Osteocyte (in vitro differentiated cells): Measurements from ENCODE around the gene METRNL. TPM values are rescaled to one million over a fixed set of nuclear protein-coding genes. Genes with fewer than 3 reads are reported as not detected.
A peak's percentile ranks its signal among the peaks of the same experiment; 100 is the strongest.
"Not testable (repeated sequence)": the region's sequence is repeated elsewhere in the genome, so short reads cannot be mapped to it uniquely, and the experiment has no call there.

Experiments used
- DNase-seq: peaks from one replicate; pipeline ENCODE4 v3.0.0; 2021; ENCODE audit warnings: mixed read lengths; ENCODE audit not compliant: unreplicated experiment; ENCODE audit errors: extremely low spot score
- H3K27ac Mint-ChIP-seq: one replicate; pipeline ENCODE4 v1.8.0; 2021; ENCODE audit warnings: mild to moderate bottlenecking, mixed read lengths; ENCODE audit not compliant: unreplicated experiment
- H3K27me3 Mint-ChIP-seq: one replicate; pipeline ENCODE4 v1.8.0; 2021; ENCODE audit warnings: mixed read lengths; ENCODE audit not compliant: unreplicated experiment
- H3K36me3 Mint-ChIP-seq: one replicate; pipeline ENCODE4 v1.8.0; 2021; ENCODE audit warnings: mixed read lengths; ENCODE audit not compliant: unreplicated experiment
- H3K4me1 Mint-ChIP-seq: one replicate; pipeline ENCODE4 v1.8.0; 2021; ENCODE audit warnings: mixed read lengths; ENCODE audit not compliant: unreplicated experiment
- H3K4me3 Mint-ChIP-seq: one replicate; pipeline ENCODE4 v1.8.0; 2021; ENCODE audit warnings: mild to moderate bottlenecking, moderate library complexity, mixed read lengths; ENCODE audit not compliant: unreplicated experiment
- H3K9me3 Mint-ChIP-seq: one replicate; pipeline ENCODE4 v1.8.0; 2021; ENCODE audit warnings: mixed read lengths; ENCODE audit not compliant: unreplicated experiment
- total RNA-seq: library from RNA; stranded (reverse); gene quantifications from 2 replicates; pipeline ENCODE4 v1.2.1, GENCODE V29; 2021
- TF ChIP-seq, protein P1 (sequence below): fragments of 200-600 bp; sonication (generic); IDR thresholded peaks from 2 replicates; pipeline ENCODE4 v1.5.0; 2021; ENCODE audit warnings: antibody characterized with exemption, mild to moderate bottlenecking, moderate library complexity

Gene METRNL
- total RNA-seq, 1 donor from 2014 or later = 214 TPM

DNA sequence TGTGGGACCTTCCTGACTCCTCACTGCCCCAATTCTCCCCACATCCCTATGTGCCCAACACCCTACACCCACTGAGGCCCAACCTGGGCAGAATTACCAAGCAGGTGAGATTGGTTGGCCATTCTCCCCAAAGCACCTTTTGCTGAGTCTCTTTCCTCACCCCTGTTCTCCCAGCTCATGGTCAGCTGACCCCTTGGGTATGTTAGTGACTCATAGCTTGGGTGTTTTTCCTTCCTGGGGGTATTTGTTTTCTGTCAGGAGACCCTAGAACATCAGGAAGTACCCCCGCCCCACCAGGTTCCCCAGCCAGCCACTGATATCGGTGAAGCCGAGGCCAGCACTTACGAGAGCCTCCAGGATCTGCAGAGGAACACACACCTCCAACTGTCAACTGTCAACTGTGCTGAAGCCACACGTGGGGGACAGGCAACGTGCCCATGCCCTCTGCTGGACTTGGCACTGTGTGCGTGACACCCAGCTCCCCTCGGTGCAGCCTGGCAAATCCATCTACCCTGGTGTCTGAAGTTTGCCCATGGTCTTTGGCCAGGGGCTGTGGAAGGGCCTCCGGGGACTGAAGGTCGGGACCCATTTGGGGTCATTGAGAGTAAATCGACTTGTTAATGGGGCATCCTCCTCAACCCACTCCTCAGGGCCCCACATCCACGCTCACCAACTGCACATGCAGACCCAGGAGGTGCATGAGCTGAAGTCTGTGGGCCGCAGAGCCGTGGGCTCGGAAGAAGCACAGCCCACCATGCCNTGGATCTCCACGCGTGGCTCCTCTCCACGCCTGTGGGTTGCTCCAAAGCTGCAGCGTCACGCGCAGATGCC lies 53.1 kb downstream of the METRNL start:
- no peaks in the 10 kb centered on the region for H3K9me3 Mint-ChIP-seq
- DNase-seq = no peak
- peaks cover 8% of the 10 kb centered on the region for H3K4me1 Mint-ChIP-seq
- H3K4me3 Mint-ChIP-seq = no peak overlapping the region
- H3K36me3 Mint-ChIP-seq = no peaks in the 10 kb centered on the region
- H3K27ac Mint-ChIP-seq = no peak overlapping the region
- peaks cover 3% of the 10 kb centered on the region for H3K27me3 Mint-ChIP-seq
- TF ChIP-seq, protein P1, sequence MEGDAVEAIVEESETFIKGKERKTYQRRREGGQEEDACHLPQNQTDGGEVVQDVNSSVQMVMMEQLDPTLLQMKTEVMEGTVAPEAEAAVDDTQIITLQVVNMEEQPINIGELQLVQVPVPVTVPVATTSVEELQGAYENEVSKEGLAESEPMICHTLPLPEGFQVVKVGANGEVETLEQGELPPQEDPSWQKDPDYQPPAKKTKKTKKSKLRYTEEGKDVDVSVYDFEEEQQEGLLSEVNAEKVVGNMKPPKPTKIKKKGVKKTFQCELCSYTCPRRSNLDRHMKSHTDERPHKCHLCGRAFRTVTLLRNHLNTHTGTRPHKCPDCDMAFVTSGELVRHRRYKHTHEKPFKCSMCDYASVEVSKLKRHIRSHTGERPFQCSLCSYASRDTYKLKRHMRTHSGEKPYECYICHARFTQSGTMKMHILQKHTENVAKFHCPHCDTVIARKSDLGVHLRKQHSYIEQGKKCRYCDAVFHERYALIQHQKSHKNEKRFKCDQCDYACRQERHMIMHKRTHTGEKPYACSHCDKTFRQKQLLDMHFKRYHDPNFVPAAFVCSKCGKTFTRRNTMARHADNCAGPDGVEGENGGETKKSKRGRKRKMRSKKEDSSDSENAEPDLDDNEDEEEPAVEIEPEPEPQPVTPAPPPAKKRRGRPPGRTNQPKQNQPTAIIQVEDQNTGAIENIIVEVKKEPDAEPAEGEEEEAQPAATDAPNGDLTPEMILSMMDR = no peak

DNA sequence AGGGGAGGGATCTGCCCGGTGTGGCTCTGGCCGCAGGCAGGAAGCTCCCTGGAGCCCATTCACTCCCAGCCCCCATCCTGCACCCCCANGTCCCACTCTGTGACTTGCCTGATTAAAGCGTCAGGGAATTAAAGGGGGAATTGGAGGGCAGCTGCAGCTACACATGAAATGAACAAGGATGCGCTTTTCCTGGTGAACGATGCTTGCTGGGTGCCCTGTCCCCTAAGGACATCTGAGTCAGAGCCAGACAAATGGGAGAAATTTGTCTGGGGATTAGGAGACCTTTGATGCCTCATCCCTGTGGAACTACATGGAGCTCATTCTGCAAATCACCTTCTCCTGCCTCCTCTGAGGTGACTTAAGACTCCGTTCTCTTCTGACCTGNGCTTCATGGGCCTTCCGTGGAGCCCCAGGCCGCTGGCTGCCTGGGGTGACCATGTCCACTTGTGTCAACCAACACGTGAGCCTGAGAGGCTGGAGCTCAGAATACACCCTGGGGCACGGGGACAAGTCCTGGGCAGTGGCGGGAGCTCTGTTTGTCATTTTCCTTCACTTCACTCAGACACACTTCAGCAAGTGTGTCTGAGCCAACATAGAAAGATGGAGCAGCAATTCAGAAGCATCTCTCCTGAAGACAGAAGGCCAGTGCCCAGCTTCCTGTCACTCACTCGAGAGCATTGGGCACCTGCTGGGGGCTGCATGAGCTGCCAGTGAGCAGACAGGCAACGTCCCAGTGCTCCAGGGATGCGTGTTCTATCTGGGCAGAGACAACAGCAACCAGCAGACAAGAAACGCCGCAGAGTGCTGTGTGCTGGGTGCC lies 54.1 kb downstream of the METRNL start:
- Mint-ChIP-seq H3K27ac (no peak overlapping the region), H3K27me3 (peaks cover 3% of the 10 kb centered on the region), H3K4me3 (no peak overlapping the region), H3K4me1 (peaks cover 8% of the 10 kb centered on the region), H3K9me3 (no peaks in the 10 kb centered on the region), H3K36me3 (no peaks in the 10 kb centered on the region)
- peak; percentile 67 for DNase-seq
- TF ChIP-seq, protein P1 = no peak

DNA sequence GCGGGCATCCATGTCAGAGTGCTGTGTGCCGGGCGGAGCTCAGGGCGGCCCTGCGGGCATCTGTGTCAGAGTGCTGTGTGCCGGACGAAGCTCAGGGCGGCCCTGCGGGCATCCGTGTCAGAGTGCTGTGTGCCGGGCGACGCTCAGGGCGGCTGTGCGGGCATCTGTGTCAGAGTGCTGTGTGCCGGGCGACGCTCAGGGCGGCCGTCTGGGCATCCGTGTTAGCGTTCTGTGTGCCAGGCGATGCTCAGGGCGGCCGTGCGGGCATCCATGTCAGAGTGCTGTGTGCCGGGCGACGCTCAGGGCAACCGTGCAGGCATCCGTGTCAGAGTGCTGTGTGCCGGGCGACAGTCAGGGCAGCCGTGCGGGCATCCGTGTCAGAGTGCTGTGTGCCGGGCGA lies 55.0 kb downstream of the METRNL start:
- H3K4me1 Mint-ChIP-seq, H3K36me3 Mint-ChIP-seq, H3K4me3 Mint-ChIP-seq, H3K9me3 Mint-ChIP-seq, H3K27ac Mint-ChIP-seq, H3K27me3 Mint-ChIP-seq: not testable (repeated sequence)
- DNase-seq = peak; percentile 19

DNA sequence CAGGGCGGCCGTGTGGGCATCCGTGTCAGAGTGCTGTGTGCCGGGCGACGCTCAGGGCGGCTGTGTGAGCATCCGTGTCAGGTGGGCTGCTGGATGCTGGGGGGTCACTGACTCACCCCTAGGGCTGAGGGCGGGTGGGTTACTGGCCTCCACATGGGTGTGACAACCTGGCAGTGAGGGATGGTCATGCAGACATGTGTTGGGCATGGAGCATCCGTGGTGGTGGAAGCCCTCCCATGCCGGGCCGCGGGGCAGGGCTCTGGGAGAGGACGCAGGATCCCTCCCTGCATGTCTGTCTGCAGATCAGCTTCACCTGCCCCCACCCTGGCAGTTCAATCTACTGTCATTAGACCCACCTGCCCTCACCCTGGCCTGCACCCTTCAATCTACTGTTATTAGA lies 56.3 kb downstream of the METRNL start:
- peaks cover 3% of the 10 kb centered on the region for H3K27me3 Mint-ChIP-seq
- H3K4me3 Mint-ChIP-seq = no peak overlapping the region
- no peaks in the 10 kb centered on the region for H3K9me3 Mint-ChIP-seq
- H3K36me3 Mint-ChIP-seq = no peaks in the 10 kb centered on the region
- TF ChIP-seq, protein P1 = no peak
- DNase-seq = peak; percentile 79
- peaks cover 8% of the 10 kb centered on the region for H3K4me1 Mint-ChIP-seq
- H3K27ac Mint-ChIP-seq = no peak overlapping the region

DNA sequence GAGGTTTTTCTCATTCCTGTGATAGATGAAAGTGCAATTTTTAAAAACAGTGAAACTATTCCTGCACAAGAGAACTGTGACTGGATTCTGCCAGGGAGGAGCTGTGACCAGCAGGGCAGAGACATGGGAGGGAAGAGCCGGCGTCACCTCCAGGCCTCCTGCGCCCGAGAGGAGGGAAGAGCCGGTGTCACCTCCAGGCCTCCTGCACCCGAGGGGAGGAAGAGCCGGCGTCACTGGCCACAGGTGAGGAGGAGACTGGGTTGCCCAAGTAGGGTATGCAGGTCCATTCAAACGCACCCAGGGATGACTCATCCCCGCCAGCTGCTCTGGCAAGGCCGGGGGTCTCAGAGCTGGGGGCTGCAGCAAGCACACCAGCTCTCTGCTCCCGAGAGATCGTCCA lies 56.7 kb downstream of the METRNL start:
- peaks cover 8% of the 10 kb centered on the region for H3K4me1 Mint-ChIP-seq
- TF ChIP-seq, protein P1 = no peak
- H3K4me3 Mint-ChIP-seq = no peak overlapping the region
- H3K9me3 Mint-ChIP-seq = peaks cover 3% of the 10 kb centered on the region
- H3K36me3 Mint-ChIP-seq = no peaks in the 10 kb centered on the region
- no peak overlapping the region for H3K27ac Mint-ChIP-seq
- peak; percentile 75 for DNase-seq
- H3K27me3 Mint-ChIP-seq = peaks cover 3% of the 10 kb centered on the region
